Activated CD8-positive, alpha-beta T cell treated with anti-CD3 and anti-CD28 coated beads, Interleukin-2, amount 10 ng/mL, durations not matched to agents 7 days and 5 days (primary cell): ENCODE data around the gene KIZ. TPM values are rescaled to one million over a fixed set of nuclear protein-coding genes. Genes with fewer than 3 reads are reported as not detected.

ENCODE experiments used
- ATAC-seq: fragments of 150-1000 bp; cut with Tn5 transposase; one replicate; pipeline ENCODE4 v1.10.0; 2021; ENCODE audit warnings: moderate library complexity
- CTCF ChIA-PET: fragments of 350-600 bp; sonication (Branson Sonifier 250); formaldehyde crosslinking; loops from one replicate; lab custom pipeline; 2021; ENCODE audit warnings: antibody characterized with exemption; lab: Charles Lee
- POLR2A ChIA-PET: fragments of 350-600 bp; sonication (Branson Sonifier 250); formaldehyde crosslinking; loops from one replicate; lab custom pipeline; 2021; ENCODE audit warnings: antibody characterized with exemption; lab: Charles Lee
- DNase-seq: peaks from one replicate; pipeline ENCODE4 v3.0.0-alpha.2; 2020
- H3K27ac Mint-ChIP-seq: one replicate; pipeline ENCODE4 v1.8.0; 2021; ENCODE audit warnings: mild to moderate bottlenecking, mixed read lengths
- H3K27me3 Mint-ChIP-seq: one replicate; pipeline ENCODE4 v1.8.0; 2021; ENCODE audit warnings: low read depth, mixed read lengths
- H3K36me3 Mint-ChIP-seq: one replicate; pipeline ENCODE4 v1.8.0; 2021; ENCODE audit warnings: low read depth, mixed read lengths
- H3K4me1 Mint-ChIP-seq: one replicate; pipeline ENCODE4 v1.8.0; 2021; ENCODE audit warnings: low read depth, mixed read lengths
- H3K4me3 Mint-ChIP-seq: one replicate; pipeline ENCODE4 v1.8.0; 2021; ENCODE audit warnings: mild to moderate bottlenecking, mixed read lengths
- H3K9me3 Mint-ChIP-seq: one replicate; pipeline ENCODE4 v1.8.0; 2022; ENCODE audit warnings: mixed read lengths; ENCODE audit not compliant: insufficient read depth
- total RNA-seq, 2 experiments: library from RNA; stranded (reverse); gene quantifications; one replicate each; pipeline ENCODE4 v1.2.3, GENCODE V29; 2021

KIZ gene
- total RNA-seq, 2 experiments from 2014 or later = 16.2 to 19.9 TPM

GRCh38 chr20:21127201-21127981 is 1.5 kb downstream of the KIZ start:
- H3K36me3 Mint-ChIP-seq = peaks cover 3% of the 10 kb centered on the region
- H3K27me3 Mint-ChIP-seq = peaks cover 3% of the 10 kb centered on the region
- H3K27ac Mint-ChIP-seq = no peak overlapping the region
- POLR2A ChIA-PET = interaction anchor here (1.5 kb wide), 1 partner anchor 175 kb away, joined by 6 read pairs; the partner anchor contains the start of gene XRN2
- H3K4me3 Mint-ChIP-seq = peak overlapping the region; percentile 85
- DNase-seq = no peak
- H3K9me3 Mint-ChIP-seq = no peaks in the 10 kb centered on the region
- no peak for ATAC-seq
- H3K4me1 Mint-ChIP-seq = peaks cover 22% of the 10 kb centered on the region
- CTCF ChIA-PET = interaction anchor here (1.0 to 2.9 kb wide), 6 partner anchors 9 to 108 kb away, joined by 3 to 16 read pairs (median 8); no protein-coding TSS in a partner anchor

- peaks cover 38% of the 10 kb centered on the region for H3K4me1 Mint-ChIP-seq
- DNase-seq = no peak
- POLR2A ChIA-PET = no interaction called here
- H3K27me3 Mint-ChIP-seq = no peaks in the 10 kb centered on the region
- peaks cover 7% of the 10 kb centered on the region for H3K36me3 Mint-ChIP-seq
- no peaks in the 10 kb centered on the region for H3K9me3 Mint-ChIP-seq
- H3K4me3 Mint-ChIP-seq = no peak overlapping the region
- no peak overlapping the region for H3K27ac Mint-ChIP-seq
- ATAC-seq = no peak
- CTCF ChIA-PET = interaction anchor here (1.3 to 1.4 kb wide), 3 partner anchors 106 to 442 kb away, joined by 3 read pairs; no protein-coding TSS in a partner anchor
Observed at GRCh38 chr20:21129861-21130260, 4.0 kb downstream of the KIZ start.

- Mint-ChIP-seq H3K4me3 (no peak overlapping the region), H3K36me3 (peaks cover 22% of the 10 kb centered on the region), H3K27ac (no peak overlapping the region), H3K9me3 (no peaks in the 10 kb centered on the region), H3K27me3 (no peaks in the 10 kb centered on the region), H3K4me1 (peaks cover 21% of the 10 kb centered on the region)
- ChIA-PET POLR2A (no interaction called here), CTCF (no interaction called here)
- ATAC-seq = no peak
- DNase-seq = no peak
Observed at GRCh38 chr20:21133404-21133803, 7.5 kb downstream of the KIZ start.

GRCh38 chr20:21133917-21134622 is 8.2 kb downstream of the KIZ start:
- DNase-seq (no peak), ATAC-seq (peak; percentile 49)
- no peaks in the 10 kb centered on the region for H3K27me3 Mint-ChIP-seq
- POLR2A ChIA-PET = no interaction called here
- H3K4me1 Mint-ChIP-seq = peaks cover 17% of the 10 kb centered on the region
- H3K27ac Mint-ChIP-seq = no peak overlapping the region
- no peak overlapping the region for H3K4me3 Mint-ChIP-seq
- no peaks in the 10 kb centered on the region for H3K9me3 Mint-ChIP-seq
- H3K36me3 Mint-ChIP-seq = peaks cover 22% of the 10 kb centered on the region
- CTCF ChIA-PET = interaction anchor here (1.0 kb wide), 1 partner anchor 102 kb away, joined by 3 read pairs; no protein-coding TSS in a partner anchor

- no peak overlapping the region for H3K4me3 Mint-ChIP-seq
- no peak for DNase-seq
- peaks cover 23% of the 10 kb centered on the region for H3K36me3 Mint-ChIP-seq
- H3K9me3 Mint-ChIP-seq = no peaks in the 10 kb centered on the region
- H3K27me3 Mint-ChIP-seq = no peaks in the 10 kb centered on the region
- POLR2A ChIA-PET = interaction anchor here (0.6 kb wide), 1 partner anchor 413 kb away, joined by 3 read pairs; no protein-coding TSS in a partner anchor
- CTCF ChIA-PET = interaction anchor here (1.0 kb wide), 1 partner anchor 101 kb away, joined by 3 read pairs; no protein-coding TSS in a partner anchor
- H3K4me1 Mint-ChIP-seq = peaks cover 17% of the 10 kb centered on the region
- no peak overlapping the region for H3K27ac Mint-ChIP-seq
- ATAC-seq = no peak
Observed at GRCh38 chr20:21134883-21135493, 9.1 kb downstream of the KIZ start.

GRCh38 chr20:21136015-21136732 is 10.3 kb downstream of the KIZ start:
- peaks cover 17% of the 10 kb centered on the region for H3K4me1 Mint-ChIP-seq
- H3K9me3 Mint-ChIP-seq = no peaks in the 10 kb centered on the region
- no peak overlapping the region for H3K4me3 Mint-ChIP-seq
- CTCF ChIA-PET = interaction anchor here (0.9 kb wide), 1 partner anchor 9 kb away, joined by 4 read pairs; no protein-coding TSS in a partner anchor
- H3K36me3 Mint-ChIP-seq = peaks cover 25% of the 10 kb centered on the region
- POLR2A ChIA-PET = interaction anchor here (1.0 kb wide), 1 partner anchor 10 kb away, joined by 3 read pairs; no protein-coding TSS in a partner anchor
- H3K27ac Mint-ChIP-seq = no peak overlapping the region
- ATAC-seq (no peak), DNase-seq (no peak)
- H3K27me3 Mint-ChIP-seq = no peaks in the 10 kb centered on the region

- Mint-ChIP-seq H3K27ac (no peak overlapping the region), H3K4me1 (peaks cover 17% of the 10 kb centered on the region), H3K9me3 (no peaks in the 10 kb centered on the region), H3K4me3 (no peak overlapping the region), H3K36me3 (peaks cover 22% of the 10 kb centered on the region), H3K27me3 (no peaks in the 10 kb centered on the region)
- ChIA-PET CTCF (interaction anchor here (0.9 to 1.2 kb wide), 2 partner anchors 10 to 99 kb away, joined by 3 to 4 read pairs; no protein-coding TSS in a partner anchor), POLR2A (interaction anchor here (0.7 to 1.0 kb wide), 2 partner anchors 11 to 65 kb away, joined by 3 read pairs; no protein-coding TSS in a partner anchor)
- DNase-seq (no peak), ATAC-seq (no peak)
Observed at GRCh38 chr20:21137078-21137477, 11.2 kb downstream of the KIZ start.

- ChIA-PET CTCF (interaction anchor here (0.7 to 1.3 kb wide), 4 partner anchors 8 to 95 kb away, joined by 3 to 4 read pairs (median 4); no protein-coding TSS in a partner anchor), POLR2A (interaction anchor here (0.7 kb wide), 1 partner anchor 163 kb away, joined by 3 read pairs; the partner anchor contains the start of gene XRN2)
- Mint-ChIP-seq H3K4me3 (no peak overlapping the region), H3K27me3 (no peaks in the 10 kb centered on the region), H3K27ac (no peak overlapping the region), H3K9me3 (no peaks in the 10 kb centered on the region), H3K4me1 (peaks cover under 1% of the 10 kb centered on the region), H3K36me3 (peaks cover 18% of the 10 kb centered on the region)
- ATAC-seq (no peak), DNase-seq (no peak)
Observed at GRCh38 chr20:21139881-21140566, 14.1 kb downstream of the KIZ start.

- Mint-ChIP-seq H3K36me3 (peaks cover 13% of the 10 kb centered on the region), H3K27me3 (no peaks in the 10 kb centered on the region), H3K4me3 (no peak overlapping the region), H3K4me1 (no peaks in the 10 kb centered on the region), H3K27ac (no peak overlapping the region), H3K9me3 (no peaks in the 10 kb centered on the region)
- CTCF ChIA-PET = no interaction called here
- POLR2A ChIA-PET = interaction anchor here (0.6 kb wide), 1 partner anchor 256 kb away, joined by 3 read pairs; no protein-coding TSS in a partner anchor
- DNase-seq (no peak), ATAC-seq (no peak)
Observed at GRCh38 chr20:21141825-21142224, 15.9 kb downstream of the KIZ start.

- no peak overlapping the region for H3K27ac Mint-ChIP-seq
- ChIA-PET POLR2A (no interaction called here), CTCF (no interaction called here)
- no peaks in the 10 kb centered on the region for H3K9me3 Mint-ChIP-seq
- H3K4me1 Mint-ChIP-seq = peaks cover 4% of the 10 kb centered on the region
- no peaks in the 10 kb centered on the region for H3K27me3 Mint-ChIP-seq
- ATAC-seq (no peak), DNase-seq (no peak)
- H3K4me3 Mint-ChIP-seq = no peak overlapping the region
- H3K36me3 Mint-ChIP-seq = peaks cover 5% of the 10 kb centered on the region
Observed at GRCh38 chr20:21143194-21143890, 17.5 kb downstream of the KIZ start.
